SIG-M5 treated with dmso at 0.1 percent for 504 hours (cell line): ENCODE results near the gene NTHL1.

Source experiments
- DNase-seq: peaks from one replicate; lab custom pipeline; 2025; ENCODE audit not compliant: unreplicated experiment; lab: John Stamatoyannopoulos, UW

Gene NTHL1

DNA sequence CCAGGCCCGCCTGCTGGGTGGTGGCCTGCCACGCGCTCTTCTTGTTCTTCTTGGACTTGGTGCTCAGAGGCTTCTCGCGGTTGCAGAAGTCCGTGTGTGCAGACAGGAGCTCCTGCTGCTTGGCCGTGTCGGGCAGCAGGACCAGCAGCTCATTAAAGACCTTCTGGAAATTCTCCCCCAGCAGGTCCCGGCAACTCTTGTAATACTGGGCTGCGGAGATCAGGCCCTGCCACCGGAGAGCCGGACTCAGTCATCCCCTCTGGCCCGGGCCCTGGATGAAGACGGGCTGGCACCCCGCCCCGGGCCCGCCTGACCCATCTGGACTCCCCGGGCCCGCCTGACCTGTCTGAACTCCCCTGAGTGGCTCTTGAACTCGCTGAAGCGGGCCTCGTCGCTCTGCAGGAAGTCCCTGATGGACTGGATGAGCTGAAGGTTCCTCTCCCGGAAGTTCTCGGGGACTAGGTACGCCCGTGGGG is 49.2 kb downstream of the NTHL1 start:
- no peak for DNase-seq

DNA sequence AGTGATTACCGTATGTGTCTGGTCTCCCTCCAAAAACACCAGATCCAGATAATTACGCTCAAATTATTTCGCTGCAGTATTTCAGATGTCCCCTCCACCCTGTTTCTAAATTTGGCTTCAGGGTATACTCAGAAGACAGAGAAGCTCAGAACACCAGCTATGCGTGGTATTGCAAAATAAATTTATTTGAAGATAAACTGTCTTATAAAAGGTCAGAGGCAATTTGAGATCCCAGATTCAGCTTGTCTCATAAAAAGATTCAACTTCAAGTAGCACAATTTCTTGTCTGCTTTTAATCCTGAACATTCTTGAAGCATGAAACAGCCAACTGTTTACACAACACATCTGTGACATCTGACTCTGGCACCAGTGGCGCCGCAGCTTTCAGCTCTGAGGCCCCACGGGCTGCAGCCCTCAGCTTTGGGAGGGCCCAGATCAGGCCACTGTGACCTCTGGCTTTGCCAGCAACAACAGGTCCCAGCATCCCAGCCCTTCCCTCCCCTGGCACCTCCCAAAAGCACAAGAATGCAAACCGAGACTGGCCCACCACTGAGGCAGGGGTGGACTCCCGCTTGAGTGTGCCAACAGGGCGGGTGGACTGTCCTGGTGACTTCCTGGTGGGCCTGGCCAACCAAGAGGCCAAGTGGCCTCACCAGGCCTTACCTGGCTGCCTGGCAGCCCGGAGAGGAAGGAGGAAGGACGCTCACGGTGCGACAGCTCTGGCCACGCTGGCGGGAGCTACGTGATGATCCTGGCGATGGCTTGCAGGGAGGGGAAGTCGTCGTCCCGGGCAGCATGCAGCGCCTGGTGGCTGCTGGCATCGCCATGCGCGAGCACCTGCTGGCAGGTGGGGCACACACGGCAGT is 49.9 kb downstream of the NTHL1 start:
- DNase-seq = no peak

DNA sequence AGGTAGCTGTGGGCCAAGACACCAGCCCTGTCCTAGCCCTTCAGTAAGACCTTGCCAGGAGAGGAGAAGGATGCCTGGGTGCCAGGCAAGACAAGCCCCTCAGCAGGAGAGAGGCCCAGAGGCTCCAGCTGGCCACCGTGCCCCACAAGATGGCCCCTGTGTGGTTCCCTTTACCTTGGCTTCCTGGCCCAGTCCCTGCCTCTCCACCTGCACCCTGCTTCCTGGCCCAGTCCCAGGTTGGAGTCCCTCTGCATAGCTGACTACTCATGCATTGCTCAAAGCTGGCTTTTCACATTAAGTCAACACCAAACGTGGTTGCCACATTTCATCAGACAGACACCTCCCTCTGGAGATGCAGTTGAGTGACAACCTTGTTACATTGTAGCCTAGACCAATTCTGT is 53.9 kb downstream of the NTHL1 start:
- peak; percentile 42 for DNase-seq

DNA sequence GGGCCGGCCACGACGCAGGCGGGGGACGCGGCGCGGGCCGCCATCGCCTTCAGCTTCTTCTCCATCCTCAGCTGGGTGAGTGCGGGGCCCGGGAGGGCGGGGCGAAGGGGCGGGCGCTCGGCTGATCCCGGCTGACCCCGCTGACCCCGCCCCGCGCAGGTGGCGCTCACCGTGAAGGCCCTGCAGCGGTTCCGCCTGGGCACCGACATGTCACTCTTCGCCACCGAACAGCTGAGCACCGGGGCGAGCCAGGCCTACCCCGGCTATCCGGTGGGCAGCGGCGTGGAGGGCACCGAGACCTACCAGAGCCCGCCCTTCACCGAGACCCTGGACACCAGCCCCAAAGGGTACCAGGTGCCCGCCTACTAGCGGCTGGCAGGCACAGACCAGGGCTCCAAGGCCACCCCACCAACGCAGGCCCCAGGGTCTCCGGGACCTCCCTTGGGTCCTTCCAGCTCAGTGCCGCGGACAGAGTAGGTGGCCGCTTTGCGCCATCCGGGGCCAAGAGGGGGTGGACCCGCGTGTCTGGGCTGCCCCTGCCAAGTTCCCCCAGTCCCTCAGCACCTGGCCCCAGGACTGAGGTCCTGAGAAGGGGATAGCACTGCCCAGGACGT is 54.8 kb downstream of the NTHL1 start:
- DNase-seq = no peak

DNA sequence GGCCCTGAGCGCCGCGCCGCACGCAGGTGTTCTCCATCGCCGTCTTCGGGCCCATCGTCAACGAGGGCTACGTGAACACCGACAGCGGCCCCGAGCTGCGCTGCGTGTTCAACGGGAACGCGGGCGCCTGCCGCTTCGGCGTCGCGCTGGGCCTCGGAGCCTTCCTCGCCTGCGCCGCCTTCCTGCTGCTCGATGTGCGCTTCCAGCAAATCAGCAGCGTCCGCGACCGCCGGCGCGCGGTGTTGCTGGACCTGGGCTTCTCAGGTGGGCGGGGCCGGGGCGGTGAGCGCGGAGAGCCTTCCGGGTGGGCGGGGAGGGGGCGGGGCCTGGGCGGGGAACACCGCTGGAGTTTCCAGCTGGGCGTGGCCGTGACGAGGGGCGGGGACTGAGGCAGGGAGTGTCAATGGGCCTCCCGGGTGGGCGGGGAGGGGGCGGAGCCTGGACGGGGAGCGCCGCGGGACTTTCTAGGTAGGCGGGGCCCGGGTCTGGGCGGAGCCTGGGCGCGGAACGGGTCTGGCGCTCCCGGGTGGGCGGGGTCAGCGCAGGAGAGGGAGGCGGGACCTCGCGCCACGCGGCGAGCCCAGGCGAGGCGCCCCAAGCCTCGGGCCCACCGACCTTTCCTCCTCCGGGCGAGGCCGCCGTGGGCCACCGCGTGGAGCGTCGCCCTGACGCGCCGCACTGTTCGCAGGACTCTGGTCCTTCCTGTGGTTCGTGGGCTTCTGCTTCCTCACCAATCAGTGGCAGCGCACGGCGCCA is 55.5 kb downstream of the NTHL1 start:
- DNase-seq = peak; percentile 76

DNA sequence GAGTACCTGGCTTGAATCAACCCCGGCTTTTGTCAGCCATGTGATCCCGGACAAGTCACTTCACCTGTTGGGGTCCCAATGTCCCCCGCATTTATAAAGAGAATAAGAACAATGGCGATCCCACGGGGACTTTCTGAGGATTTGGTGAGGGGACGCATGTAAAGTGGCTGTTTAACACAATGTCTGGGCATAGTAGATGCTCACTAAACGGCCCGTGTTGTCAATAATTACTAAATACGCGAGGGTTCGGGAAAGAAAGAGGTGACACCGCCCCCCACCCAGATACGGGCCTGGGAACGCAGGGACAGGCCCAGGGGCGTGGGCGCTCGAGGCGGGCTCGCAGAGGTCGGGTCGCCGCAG is 56.1 kb downstream of the NTHL1 start:
- DNase-seq = no peak

DNA sequence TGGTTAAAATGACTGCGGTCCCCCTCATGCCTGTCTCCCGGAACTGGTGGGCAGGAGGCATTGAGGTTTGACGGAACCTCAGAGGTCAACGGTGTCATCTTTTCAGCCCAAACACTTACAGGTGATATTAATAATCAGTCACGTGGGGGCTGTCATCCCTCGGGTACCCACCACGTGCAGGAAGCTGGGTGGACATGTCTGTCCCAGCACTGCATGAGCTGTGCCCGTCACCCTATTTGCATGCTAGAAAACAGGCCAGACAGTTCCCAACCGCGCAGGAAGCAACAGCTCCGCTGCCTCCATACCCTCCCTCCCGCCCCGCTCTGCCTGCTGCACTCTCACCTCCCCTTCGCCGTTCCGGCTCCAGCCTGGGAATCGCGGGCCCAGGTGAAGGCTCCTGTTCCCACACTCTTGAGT is 56.5 kb downstream of the NTHL1 start:
- no peak for DNase-seq

DNA sequence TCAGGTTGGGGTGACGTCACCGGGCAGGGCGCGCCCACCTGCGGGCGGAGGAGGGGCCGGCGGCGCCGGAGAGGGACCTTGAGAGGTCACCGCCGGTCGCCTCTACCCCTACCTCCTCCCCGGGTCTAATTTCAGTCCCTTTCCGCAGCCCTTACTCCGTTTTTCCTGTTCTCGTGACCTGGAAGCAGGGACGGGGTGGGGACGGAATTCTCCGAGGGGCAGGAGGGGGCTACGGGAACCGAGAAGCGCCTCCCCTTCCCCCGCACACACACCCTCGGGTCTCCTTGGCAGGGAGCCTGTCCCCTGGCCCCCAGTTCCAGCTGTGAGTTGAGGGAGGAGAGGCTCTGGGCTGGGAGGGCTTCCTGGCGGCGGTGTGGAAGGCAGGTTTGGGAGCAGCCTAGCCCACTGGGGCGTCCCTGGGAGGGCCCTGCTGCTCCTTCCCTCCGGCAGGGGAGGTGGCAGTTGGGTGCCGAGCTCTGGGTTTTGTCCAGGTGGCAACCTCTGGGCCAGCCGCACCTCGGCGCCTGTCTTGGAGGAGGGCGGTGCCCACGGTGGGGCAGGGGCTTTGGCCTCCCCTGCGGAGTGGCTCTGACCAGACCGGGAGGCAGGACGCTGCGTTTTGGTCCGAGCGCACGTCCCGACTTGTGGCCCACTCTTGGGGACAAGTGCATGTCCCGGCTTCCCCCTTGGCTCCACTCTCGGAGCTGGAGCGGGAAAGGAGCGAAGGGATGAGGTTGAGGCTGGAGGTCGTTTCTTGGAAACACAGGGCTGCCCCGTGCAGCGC is 57.1 kb downstream of the NTHL1 start:
- no peak for DNase-seq

DNA sequence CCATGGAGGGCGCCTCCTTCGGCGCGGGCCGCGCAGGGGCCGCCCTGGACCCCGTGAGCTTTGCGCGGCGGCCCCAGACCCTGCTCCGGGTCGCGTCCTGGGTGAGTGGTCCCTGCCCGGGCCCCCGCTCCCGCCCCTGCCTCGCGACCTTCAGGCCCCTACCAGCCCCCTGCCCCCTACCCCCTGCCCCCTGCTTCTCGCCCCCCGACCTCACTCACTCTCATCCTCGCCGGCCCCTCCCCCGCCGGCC is 57.6 kb downstream of the NTHL1 start:
- no peak for DNase-seq
